GM18870 (cell line): ENCODE data around the gene RESP18.

ENCODE experiments used
- ATAC-seq: cut with Tn5 transposase; IDR thresholded peaks from one replicate; pipeline ENCODE4 v1.9.1; 2021; ENCODE audit warnings: moderate library complexity; ENCODE audit not compliant: unreplicated experiment

Gene RESP18

DNA sequence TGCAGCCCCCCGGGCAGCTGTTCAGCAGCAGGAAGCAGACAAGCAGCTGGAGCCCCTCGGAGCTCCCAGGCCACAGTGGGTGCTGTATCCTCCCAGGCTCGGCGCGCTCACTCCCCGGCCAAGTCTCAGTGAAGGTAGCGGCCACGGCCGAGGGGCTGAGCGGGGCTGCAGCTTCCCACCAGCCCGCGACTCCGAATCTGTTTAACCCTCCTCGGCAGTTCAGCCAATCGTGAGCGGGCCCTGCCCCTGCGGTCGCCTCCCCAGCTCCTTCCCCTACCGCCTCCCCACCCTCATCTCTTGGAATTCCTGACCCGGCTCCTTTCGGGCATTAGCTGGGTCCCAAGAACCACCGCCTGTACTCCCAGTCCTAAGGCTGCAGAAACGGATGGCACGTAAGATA is at the start of gene RESP18:
Gene RESP18 (minus strand): TSS at position 203 of the 400 bp plus-strand sequence.
- ATAC-seq: no peak

DNA sequence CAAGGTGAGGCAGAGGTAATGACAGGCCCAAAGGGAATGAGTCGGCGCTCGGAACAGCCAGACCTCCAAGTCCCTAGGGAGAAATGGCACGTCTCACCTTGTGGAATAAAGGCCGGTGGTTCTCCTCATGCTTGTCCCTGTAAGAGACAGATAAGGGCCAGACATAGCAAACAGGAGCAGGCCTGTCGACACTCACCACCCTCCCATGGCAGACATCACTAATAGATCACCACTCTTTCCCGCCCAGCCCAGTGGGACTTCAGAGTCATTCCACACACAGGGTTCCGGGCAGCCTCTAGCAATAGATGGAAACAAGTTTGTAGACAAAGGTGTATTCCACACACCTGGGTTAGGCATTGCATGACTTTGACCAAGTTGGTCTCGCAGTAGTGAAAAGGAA is 48.9 kb upstream of the RESP18 start:
- ATAC-seq: no peak

GRCh38 chr2:219380926-219381325 is 48.4 kb upstream of the RESP18 start:
- no peak for ATAC-seq

- ATAC-seq: no peak
These were observed 45.8 kb upstream of the RESP18 start for GRCh38 chr2:219378163-219378851.

- ATAC-seq: no peak
These were observed 36.9 kb upstream of the RESP18 start for GRCh38 chr2:219369447-219369861.

GRCh38 chr2:219368690-219369191 is 36.2 kb upstream of the RESP18 start:
- no peak for ATAC-seq

DNA sequence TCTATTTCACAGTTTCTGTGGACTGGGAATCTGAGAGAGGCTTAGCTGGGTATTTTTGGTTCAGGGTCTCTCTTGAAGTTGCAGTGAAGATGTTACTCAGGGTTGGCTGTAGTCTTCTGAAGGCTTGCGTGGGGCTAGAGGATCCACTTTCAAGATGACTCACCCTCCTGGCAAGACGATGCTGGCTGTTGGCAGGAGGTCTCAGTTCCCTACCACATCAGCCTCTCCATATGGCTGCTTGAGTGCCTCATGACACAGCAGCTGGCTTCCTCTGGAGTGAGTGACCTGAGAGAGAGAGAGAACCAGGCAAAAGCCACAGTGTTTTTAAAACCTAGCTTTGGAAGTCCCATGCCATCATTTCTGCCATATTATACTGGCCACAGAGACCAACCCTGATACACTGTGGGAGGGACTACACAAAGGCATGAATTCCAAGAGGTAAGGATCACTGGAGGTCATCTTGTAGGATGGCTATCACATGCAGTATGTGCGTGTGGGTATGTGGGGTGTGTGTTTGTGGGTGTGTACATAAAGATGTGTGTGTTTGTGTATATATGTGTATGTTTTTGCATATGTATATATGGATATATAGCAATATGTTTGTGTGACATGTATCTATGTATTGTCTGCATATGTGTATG is 30.1 kb upstream of the RESP18 start:
- peak; percentile 90 for ATAC-seq

DNA sequence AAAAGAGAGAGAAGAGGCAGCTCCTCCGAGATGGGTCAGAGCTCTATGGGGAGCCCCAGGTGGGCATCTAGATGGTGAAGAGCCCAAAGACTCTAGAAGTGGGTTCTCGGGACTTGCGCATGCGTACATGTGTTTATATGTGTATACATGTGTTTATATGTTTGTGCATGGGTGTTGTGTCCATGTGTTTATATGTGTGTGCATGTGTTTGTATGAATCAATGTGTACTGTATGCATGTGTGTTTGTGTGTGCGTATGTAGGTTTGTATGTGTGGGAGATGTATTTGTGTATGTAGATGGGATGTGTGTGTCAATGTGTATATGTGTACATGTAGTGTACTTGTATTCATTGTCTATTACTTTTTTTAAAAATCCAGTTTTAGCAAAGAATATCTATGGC is 29.5 kb upstream of the RESP18 start:
- peak; percentile 20 for ATAC-seq

GRCh38 chr2:219358170-219359075 is 25.9 kb upstream of the RESP18 start:
- no peak for ATAC-seq

- ATAC-seq: no peak
These were observed 24.3 kb upstream of the RESP18 start for GRCh38 chr2:219356834-219357233.

DNA sequence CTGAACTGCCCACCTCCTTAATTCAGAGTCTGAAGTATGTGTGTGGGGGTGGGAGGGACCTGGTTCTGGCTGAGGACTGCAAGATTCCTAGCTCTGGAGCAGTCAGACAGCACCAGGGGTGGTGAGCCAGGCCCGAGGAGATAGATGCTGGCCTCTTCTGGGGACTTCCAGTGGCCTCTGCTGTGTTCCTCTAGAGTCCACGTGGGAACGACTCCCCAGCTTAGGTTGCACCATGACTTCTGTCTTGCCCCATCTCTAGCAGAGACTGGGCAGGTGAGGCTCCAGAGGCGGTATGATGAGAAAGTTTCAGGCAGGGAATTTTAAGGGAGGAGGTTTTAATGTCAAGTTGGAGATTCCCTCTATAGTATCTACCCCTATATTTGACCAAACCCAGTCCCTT is 22.0 kb upstream of the RESP18 start:
- no peak for ATAC-seq

GRCh38 chr2:219353129-219353528 is 20.6 kb upstream of the RESP18 start:
- no peak for ATAC-seq

- ATAC-seq: no peak
These were observed 20.0 kb upstream of the RESP18 start for GRCh38 chr2:219352448-219353023.

DNA sequence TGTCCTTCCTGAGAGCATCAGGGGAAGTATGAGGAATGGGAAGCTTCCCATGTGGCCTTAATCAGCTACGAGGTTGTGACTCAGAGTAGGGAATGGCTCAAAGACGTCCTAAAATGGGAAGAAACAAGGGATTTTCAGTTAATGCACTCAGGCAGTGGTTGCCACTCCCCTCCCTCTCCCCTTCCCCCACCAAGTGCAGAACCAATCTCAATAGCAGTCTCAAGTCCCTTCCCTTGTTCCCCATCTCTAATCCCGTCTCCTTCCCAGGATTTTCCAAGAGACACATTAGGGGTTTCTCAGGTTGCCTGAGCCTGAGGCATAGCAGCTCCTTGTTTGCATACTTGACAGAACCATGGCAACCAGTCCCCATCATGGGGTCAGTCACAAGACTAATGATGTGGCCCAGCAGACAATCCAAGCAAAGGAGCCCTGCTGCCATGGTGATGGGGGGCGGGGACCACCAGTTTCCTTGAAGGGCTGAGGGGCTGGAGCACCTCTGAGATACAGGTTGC is 18.2 kb upstream of the RESP18 start:
- ATAC-seq: no peak

GRCh38 chr2:219350215-219350614 is 17.7 kb upstream of the RESP18 start:
- ATAC-seq: no peak

GRCh38 chr2:219344751-219345430 is 12.3 kb upstream of the RESP18 start:
- no peak for ATAC-seq

GRCh38 chr2:219335373-219335786 is 2.8 kb upstream of the RESP18 start:
- ATAC-seq: no peak

- no peak for ATAC-seq
These were observed 1.5 kb upstream of the RESP18 start for GRCh38 chr2:219334076-219334475.

DNA sequence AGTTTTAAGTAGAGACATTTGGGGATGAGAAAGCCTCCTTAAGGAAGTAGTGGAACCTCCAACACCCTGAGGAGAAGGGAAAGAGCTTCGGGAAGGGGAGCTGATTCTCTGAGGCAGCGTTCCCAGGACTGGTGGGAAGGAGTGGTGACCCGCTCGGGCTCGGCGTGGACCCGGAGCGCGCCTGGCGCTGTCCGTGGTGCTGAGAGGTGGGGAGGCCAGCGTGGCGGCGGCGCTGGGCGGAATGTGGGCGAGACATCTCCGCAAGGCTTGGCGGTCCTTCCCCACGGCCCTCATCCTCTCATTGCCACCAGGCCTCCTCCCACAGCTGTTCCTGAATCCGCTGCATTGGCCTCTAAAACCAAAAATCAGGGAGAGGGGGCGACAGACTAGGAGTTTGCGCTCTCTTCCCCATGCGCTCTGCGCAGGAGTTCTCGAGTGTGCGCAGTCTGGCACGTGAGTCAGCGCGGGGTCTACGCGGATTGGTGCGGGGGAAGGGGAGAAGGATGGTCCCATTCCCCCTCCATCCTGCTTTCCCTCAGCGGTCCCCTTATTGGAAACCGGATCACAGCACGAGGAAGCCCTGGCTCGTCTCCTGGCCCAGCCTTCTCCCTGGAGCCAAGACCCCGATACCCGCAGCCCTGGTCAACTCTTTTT is 857 bp downstream of the RESP18 start:
- ATAC-seq: no peak

GRCh38 chr2:219327719-219328118 is 4.8 kb downstream of the RESP18 start:
- ATAC-seq: no peak
